MM.1S (cell line): ENCODE results near the gene SCO1.

ENCODE experiments used
- CTCF ChIP-seq: fragments of 300-600 bp; sonication (generic); IDR thresholded peaks from 2 replicates; pipeline ENCODE4 v1.5.1; 2016; ENCODE audit warnings: antibody characterized with exemption, low read length, mixed read lengths
- EZH2phosphoT487 ChIP-seq: fragments of 300-600 bp; sonication (generic); IDR thresholded peaks from 2 replicates; pipeline ENCODE4 v1.6.1; 2018; ENCODE audit warnings: antibody characterized with exemption, low read length

DNA sequence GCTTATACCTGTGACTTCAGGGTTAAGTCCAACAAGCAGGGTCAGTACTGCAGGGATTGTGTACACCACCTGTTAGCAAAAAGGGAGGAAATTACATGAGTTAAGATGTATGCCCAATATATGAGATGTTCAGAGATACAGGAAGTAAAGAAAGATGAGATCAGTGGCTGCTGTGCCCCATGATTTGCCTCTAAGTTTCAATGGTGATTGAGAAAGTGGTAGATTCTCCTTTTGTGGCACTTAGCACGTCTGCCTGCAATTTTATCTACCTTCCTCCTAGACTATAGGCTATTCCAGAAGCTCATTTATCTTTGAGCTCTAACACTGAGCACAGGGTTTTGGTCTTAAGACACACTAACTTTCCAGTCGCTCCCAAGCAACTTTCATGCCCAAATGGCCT, 28.9 kb upstream of the SCO1 start:
- TF ChIP-seq CTCF, result no peak
- no peak for TF ChIP-seq EZH2phosphoT487
